ENCODE measurements around the gene LRMDA.

The LRMDA gene

DNA sequence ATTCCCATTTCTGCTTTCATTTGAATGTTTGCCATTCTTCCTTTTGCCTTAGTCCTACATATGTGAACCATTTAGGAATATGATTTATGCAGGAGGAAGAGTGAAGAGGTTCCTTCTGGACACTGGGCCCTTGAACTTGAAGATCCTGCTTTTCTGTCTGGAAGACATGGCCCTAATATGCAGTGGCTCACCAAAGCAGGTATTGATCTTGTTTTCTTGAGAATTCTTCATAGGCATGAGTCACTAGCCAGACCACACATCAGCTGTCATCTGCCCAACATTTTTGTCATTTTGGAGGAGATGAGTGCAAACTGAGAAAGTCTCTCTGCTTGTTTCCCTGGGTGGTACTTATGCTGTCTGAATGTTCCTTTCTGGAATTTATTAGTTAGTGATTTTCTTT lies 382.6 kb downstream of the LRMDA start:
- no peak for DNase-seq (ENCODE audit: low spot score)

- DNase-seq (ENCODE audit: low spot score): no peak
Measured at GRCh38 chr10:75815066-75815465, 383.6 kb downstream of the LRMDA start.

DNA sequence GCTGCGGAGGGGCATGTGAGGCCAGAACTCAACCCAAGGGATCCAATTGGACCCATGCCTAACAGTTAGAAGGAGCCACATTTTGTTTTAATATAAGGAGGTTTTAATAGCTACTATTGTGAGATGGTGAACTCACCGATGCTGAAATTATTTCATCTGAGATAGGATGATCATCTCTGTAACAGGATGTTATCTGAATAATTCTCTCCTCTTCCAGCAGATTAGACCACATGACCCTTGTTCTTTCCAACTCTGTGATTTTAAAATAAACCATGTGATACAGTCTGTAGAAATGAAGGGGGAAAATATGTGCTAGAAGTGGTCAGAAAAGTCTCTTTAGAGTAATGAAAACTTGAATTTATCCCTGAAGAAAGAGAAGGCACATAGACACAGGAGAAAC lies 385.8 kb downstream of the LRMDA start:
- no peak for DNase-seq (ENCODE audit: low spot score)

DNA sequence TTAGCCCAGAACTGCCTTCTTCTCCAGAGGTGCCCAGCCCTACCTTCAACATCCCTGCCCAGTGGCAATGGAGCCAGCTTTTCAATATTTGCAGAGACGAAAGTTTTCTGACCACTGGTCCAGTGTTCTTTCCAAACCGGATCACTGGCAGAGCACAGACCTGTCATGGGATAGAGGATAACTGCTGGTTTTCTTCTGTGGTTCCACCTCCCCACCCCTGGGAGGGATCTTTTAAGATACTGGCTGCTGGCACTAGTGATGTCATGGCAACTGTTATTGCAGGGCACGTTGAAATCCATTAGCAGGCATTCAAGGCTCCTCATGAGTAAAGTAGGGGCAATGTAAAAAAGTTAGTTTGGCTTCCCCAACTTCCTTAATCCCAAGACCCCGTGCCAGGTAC lies 387.1 kb downstream of the LRMDA start:
- DNase-seq (ENCODE audit: low spot score): no peak

DNA sequence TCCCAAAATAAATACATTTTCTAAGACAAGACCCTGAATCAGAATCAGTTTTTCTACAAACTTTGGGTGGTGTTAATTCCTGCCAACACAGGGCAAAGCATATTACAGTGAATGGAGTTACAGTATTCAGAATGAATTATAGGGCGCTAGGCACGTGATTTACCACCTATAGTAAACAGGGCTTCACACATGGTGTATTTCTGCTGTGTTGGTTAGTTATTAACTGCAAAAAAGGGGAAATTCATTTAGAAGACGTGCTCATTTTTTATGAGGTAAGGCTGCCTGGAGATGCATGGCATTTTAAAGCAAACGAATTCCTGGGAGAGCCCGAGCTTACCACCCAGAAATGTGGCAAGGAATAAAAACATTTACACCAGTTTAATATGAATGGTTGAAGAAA lies 393.8 kb downstream of the LRMDA start:
- DNase-seq (ENCODE audit: low spot score): no peak

DNA sequence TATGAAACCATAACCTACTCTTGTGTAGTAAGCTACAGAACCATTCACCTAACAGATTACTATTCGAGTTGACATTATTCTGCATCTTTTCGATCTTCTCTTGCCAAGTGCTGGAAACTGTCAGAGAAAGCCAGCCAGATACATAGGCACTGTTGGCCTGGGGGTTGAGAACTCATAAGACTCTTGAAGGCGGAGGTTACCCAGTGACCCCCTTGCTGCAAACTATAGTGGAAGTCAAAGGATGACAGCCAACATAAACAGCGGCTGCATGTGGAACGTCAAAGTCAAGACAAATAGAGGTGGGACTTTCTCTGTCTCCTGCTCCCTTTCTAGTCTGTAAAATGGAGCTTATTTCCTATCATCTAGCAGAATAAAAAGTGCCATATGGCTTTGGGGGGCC lies 394.2 kb downstream of the LRMDA start:
- no peak for DNase-seq (ENCODE audit: low spot score)

DNA sequence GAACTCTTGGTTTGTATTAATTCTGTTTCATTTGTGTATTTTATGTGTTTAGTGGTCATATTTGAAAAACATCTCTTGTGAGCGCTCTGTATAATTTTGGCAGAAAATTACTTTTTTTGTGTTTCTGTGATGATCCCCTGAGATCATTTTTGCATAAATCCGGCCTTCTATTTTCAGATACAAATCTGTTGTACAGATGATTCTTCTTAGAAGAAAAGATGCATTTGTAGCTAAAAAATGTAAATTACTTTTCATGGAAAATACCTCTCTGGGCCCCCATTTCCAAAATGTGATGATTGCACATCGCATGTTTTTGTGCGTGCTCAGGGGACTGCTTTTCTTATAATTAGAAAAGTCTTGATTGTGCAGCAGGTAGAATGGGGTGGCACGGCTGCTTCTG lies 395.4 kb downstream of the LRMDA start:
- no peak for DNase-seq (ENCODE audit: low spot score)

- DNase-seq (ENCODE audit: low spot score): no peak
Measured at GRCh38 chr10:75827587-75828021, 396.2 kb downstream of the LRMDA start.

GRCh38 chr10:75828413-75828812 lies 397.0 kb downstream of the LRMDA start:
- DNase-seq (ENCODE audit: low spot score): no peak

GRCh38 chr10:75836064-75836463 lies 404.6 kb downstream of the LRMDA start:
- DNase-seq (ENCODE audit: low spot score): no peak

GRCh38 chr10:75838486-75838885 lies 407.1 kb downstream of the LRMDA start:
- no peak for DNase-seq (ENCODE audit: low spot score)

DNA sequence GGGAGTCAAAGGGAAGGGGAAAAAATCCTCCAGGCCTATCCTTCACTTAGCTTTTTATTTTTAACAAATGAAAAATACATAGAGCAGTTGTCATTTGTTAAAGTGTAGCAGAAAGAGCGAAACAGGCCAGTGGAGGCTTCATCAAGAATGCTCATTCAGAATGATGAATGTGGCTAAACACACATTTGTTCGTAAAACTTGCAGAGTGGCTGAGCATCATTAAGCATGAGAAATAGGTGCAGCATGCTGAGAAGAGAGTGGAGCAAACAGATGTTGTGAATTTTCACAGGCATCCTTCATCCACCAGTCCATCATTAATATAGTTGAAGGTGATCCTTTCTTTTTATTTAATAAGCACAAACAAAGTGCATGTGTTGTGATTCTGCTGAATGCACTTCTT lies 407.6 kb downstream of the LRMDA start:
- DNase-seq (ENCODE audit: low spot score): no peak

DNA sequence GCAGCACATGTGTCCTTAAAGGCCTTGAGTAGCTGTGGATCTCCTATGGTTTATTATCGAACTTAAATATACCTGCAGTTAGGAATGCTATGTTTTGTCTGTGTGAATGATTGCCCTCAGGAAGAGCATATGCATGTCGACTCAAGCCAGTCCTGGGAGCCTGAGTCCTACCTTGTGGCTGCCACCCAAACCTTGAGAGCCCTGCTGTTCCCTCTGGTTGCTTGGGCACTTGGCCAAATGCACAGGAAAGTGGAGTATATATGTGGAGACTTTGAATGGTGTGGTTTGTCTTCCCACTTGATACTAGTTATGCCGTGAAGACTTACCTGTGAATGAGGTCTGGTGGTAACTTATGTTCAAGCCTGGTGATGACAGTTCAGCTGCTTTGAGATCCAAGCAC lies 409.8 kb downstream of the LRMDA start:
- DNase-seq (ENCODE audit: low spot score): no peak

DNA sequence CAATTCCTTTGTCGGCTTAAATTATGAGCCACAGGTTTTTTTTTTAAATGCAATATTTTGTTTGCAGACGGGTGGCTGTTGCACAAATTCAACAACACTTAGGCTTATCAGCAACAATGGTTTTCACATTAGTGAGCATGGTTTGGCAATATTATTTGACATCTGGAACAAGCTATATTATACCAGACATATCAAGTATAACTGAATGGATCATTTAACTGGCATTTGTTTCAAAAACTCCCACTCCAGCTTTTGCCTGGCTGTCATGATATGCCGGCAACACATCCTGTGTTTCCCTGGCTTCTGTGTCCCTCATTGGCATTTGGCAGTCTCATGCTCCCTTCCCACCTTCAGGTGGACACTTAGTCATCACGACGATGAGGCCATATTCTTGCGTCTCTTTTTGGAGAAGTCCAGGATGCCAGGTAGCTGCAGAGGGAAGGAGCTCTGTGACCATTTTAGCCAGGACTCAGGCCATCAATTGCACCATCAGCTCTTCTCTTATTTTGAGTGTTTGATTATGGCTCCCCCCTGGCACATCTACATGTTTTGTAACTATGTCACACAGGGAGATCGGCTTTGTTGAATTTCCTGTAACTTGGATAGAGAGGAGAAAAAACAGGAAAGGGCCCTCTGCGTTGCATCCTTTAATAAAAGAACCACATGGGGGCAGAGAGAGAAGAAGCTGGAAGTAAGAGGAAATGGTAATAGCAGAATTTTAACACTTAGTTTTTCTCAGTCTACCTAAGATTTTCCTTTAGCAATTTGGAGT lies 413.9 kb downstream of the LRMDA start:
- DNase-seq (ENCODE audit: low spot score): no peak

GRCh38 chr10:75847477-75847876 lies 416.1 kb downstream of the LRMDA start:
- no peak for DNase-seq (ENCODE audit: low spot score)

DNA sequence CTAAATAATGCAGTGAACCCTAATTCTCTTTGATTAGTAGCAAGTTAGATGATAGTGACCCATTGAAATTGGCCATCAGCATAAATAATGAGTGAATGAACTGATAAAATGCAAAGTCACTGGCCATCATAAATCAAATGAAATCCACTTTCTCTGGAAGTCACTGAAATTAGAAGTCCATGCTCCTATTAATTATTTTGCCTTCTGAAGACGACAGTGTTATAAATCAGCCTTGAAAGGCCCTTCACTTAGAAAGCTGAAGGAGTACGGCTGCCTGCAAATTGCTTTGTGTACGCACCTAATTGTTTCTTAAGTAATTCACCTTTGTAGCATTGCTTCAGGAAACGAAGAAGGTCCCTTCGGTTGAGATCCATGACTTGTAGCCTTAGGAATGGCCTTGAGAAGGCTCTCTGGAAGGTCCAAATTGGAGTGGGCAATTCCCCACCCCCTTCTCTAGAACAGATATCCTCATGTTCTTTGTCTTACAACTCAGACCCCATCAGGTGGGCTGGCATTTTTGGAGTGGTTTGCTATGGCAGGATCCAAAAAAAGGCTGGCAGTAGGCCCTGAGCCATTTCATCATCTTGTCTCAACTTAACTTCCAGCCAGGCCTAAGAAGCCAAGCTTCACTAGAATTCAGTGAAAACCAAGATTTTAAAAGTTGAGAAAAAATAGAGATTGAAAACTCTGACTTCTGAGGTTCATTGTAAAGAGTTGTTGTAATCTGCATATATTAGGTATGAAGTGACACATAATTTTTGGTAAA lies 420.3 kb downstream of the LRMDA start:
- DNase-seq (ENCODE audit: low spot score): no peak

- no peak for DNase-seq (ENCODE audit: low spot score)
Measured at GRCh38 chr10:75852851-75853484, 421.5 kb downstream of the LRMDA start.

DNA sequence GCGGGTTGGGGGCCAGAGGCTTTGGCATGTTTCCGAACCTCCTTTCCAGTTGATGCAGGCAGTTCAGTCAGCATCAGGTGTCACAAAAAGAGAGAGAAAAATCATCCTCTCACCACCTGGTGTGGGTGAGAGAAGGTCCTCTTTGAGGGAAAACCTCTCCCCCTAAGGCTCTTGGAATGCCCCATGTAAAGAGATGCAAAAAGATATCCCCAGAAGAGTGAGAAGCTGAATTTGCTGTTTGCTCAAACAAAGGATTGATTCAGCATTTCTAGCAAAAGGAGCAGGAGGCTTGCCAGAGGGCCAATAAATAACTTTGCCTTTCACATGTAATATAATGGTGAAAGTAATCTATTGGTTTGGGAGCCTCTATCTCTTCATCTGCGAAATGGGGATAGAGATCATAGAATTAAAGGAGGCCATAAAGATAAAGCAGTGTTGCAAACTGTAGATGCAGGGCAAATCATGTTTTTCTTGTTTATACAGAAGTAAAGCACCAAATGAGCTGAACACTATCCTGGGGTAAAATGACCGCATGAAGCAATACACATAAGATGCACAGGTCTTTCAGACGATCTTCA lies 425.9 kb downstream of the LRMDA start:
- DNase-seq (ENCODE audit: low spot score): no peak

DNA sequence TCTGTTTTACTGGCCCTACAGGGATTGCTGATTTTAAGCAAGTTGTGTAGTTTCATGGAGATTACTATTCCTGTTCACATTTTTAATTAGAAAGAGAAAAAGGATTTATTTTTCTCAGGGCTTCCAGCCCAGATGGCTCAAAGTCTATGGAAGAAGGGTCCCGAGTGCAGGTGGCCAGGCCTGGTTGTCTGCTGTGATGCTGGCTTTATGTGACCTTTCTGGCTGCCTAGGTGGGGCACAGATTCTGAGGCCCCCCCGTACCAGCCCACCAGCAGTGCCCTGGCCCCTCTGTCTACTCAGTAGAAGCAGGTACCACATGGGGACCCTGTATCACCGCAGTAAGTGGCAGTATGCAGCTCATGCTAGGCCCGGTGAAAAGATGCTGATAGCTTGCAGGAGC lies 426.5 kb downstream of the LRMDA start:
- DNase-seq (ENCODE audit: low spot score): no peak

DNA sequence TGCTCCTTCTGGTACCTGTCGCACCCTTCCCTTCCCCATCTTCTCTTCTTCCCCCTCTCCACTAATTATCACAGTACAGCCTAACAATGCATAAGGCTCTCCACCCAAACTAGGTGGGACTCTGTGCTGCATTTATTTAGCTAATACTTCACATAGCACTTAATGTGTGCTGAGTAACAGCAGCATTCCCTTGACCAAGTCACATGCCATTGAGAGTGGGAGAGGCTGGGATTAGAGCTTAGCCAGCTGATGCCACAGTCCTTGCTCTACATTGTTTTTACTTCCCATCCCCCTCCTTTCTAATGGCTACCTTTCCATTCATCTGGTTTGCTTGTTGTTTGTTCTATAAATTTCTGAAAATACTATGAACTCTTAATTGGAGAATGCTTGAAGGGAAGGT lies 426.9 kb downstream of the LRMDA start:
- DNase-seq (ENCODE audit: low spot score): no peak

DNA sequence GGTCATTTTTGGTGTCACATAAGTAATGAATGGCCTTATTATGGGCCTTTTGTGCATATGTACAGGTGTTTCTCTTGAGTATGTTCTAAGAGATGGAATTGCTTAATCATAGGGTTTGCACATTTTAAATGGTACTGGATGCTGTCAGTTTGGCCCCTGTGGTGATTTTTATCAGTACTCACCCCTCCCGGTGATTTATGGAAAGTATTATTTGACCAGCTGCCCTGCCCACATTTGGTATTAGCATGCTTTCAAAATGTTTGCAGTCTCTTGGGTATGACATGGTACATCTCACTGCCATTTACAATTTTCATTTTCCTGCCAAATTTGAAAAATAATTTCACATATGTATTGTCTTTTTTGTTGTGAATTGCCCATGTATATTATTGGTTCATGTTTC lies 427.7 kb downstream of the LRMDA start:
- DNase-seq (ENCODE audit: low spot score): no peak

DNA sequence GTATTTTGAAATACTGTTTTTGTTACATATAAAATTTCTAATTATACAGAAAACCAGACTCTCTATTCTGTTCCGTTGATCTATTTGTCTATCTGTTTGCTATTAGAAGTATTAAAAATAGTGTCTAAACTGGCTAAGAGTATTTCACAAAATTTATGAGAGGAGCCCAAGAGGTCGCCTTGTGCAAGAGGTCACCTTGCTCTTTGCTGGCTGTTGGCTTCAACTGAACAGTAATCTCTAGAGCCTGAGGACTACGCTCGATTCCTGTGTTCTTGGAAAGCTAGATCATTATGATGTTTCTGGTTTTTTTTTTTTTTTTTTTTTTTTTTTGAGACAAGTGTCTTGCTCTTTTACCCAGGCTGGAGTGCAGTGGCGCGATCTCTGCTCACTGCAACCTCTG lies 428.6 kb downstream of the LRMDA start:
- DNase-seq (ENCODE audit: low spot score): no peak
